Keratinocyte (primary cell): Measurements from ENCODE around the gene TBP. TPM values are rescaled to one million over a fixed set of nuclear protein-coding genes. Genes with fewer than 3 reads are reported as not detected.

Experiments used
- polyA plus RNA-seq, 5 experiments: library from polyadenylated mRNA; depleted of rRNA in 3 of 5; stranded (reverse) in 3 of 5; stranded (forward) in 1 of 5; unstranded in 1 of 5; fragments of >200 nt; gene quantifications; 1 replicate in 1 of 5; 2 replicates in 3 of 5; 3 replicates in 1 of 5; pipeline versions ENCODE4 v1.2.1 to v1.2.3, GENCODE V29; 2011 to 2012; ENCODE audit warnings: missing spikeins in 2 of 5, low read depth in 1 of 5, low replicate concordance in 1 of 5

The TBP gene
- polyA plus RNA-seq, 1 donor (not counting 4 experiments of a cell fraction or from before 2014, with no cell fraction given) = 17.3 TPM

Other genes with a start within 250 kb of the TBP start
- 17.4 to 18.4 TPM (median 18.3 TPM) in 3 replicates for gene FAM120B, start 247.6 kb upstream of the TBP start, polyA plus RNA-seq
- 339 to 438 TPM (median 430 TPM) in 3 replicates for gene PSMB1, start 1.1 kb upstream of the TBP start, polyA plus RNA-seq
- gene PDCD2, start 30.3 kb downstream of the TBP start, polyA plus RNA-seq = 75.0 to 103 TPM (median 80.1 TPM) in 3 replicates